ENCODE data around the gene OR6C6.

DNA sequence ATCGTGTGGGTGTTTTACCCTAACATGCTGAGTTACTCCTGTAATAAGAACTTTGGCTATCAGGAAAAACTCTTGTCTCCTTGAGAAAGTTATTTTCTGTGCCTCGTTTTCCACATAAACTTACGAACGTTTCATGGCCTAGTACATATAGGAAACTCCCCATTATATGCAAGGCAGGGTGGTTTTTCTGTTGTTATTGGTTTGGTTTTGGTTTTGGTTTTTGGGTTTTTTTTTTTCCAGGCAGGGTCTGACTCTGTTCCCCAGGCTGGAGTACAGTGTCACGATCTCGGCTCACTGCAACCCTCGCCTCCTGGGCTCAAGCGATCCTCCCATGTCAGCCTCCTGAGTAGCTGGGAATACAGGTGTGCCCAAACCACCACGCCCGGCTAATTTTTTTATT, 39.6 kb upstream of the OR6C6 start:
- TF ChIP-seq TAF1 (IDR thresholded peaks at IDR 0.05; ENCODE audit: borderline replicate concordance, low read depth, low read length) (no peak), MTA3 (IDR thresholded peaks at IDR 0.05; ENCODE audit: borderline replicate concordance, low read length) (no peak), ATF7 (IDR thresholded peaks at IDR 0.05; ENCODE audit: low read depth) (no peak), POLR2AphosphoS5 (IDR thresholded peaks at IDR 0.05; ENCODE audit: low read length) (no peak), JUND (IDR thresholded peaks at IDR 0.05; ENCODE audit: low read depth, low read length) (no peak), NFYA (IDR thresholded peaks at IDR 0.05; ENCODE audit: borderline replicate concordance, low read depth, low read length) (no peak), FOXK2 (IDR thresholded peaks at IDR 0.05) (no peak), RCOR1 (conservative IDR thresholded peaks at IDR 0.05; ENCODE audit: low read depth, low read length) (no peak), EZH2 (IDR thresholded peaks at IDR 0.05; ENCODE audit: borderline replicate concordance, control insufficient read depth, low read depth, low read length) (no peak)
- TF ChIP-seq, protein P1, sequence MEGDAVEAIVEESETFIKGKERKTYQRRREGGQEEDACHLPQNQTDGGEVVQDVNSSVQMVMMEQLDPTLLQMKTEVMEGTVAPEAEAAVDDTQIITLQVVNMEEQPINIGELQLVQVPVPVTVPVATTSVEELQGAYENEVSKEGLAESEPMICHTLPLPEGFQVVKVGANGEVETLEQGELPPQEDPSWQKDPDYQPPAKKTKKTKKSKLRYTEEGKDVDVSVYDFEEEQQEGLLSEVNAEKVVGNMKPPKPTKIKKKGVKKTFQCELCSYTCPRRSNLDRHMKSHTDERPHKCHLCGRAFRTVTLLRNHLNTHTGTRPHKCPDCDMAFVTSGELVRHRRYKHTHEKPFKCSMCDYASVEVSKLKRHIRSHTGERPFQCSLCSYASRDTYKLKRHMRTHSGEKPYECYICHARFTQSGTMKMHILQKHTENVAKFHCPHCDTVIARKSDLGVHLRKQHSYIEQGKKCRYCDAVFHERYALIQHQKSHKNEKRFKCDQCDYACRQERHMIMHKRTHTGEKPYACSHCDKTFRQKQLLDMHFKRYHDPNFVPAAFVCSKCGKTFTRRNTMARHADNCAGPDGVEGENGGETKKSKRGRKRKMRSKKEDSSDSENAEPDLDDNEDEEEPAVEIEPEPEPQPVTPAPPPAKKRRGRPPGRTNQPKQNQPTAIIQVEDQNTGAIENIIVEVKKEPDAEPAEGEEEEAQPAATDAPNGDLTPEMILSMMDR (IDR thresholded peaks at IDR 0.05 in 2 of 3, conservative IDR thresholded peaks at IDR 0.05 in 1 of 3; ENCODE audit: control insufficient read depth in 2 of 3, extremely low read depth in 1 of 3, insufficient read depth in 1 of 3, low read depth in 3 of 3, low read length in 3 of 3) = no peak
- TF ChIP-seq, protein P2, sequence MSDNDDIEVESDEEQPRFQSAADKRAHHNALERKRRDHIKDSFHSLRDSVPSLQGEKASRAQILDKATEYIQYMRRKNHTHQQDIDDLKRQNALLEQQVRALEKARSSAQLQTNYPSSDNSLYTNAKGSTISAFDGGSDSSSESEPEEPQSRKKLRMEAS (IDR thresholded peaks at IDR 0.05; ENCODE audit: low read depth, low read length) = no peak
- TF ChIP-seq, protein P3, sequence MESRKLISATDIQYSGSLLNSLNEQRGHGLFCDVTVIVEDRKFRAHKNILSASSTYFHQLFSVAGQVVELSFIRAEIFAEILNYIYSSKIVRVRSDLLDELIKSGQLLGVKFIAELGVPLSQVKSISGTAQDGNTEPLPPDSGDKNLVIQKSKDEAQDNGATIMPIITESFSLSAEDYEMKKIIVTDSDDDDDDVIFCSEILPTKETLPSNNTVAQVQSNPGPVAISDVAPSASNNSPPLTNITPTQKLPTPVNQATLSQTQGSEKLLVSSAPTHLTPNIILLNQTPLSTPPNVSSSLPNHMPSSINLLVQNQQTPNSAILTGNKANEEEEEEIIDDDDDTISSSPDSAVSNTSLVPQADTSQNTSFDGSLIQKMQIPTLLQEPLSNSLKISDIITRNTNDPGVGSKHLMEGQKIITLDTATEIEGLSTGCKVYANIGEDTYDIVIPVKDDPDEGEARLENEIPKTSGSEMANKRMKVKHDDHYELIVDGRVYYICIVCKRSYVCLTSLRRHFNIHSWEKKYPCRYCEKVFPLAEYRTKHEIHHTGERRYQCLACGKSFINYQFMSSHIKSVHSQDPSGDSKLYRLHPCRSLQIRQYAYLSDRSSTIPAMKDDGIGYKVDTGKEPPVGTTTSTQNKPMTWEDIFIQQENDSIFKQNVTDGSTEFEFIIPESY (IDR thresholded peaks at IDR 0.05) = no peak
- TF ChIP-seq, protein P4, sequence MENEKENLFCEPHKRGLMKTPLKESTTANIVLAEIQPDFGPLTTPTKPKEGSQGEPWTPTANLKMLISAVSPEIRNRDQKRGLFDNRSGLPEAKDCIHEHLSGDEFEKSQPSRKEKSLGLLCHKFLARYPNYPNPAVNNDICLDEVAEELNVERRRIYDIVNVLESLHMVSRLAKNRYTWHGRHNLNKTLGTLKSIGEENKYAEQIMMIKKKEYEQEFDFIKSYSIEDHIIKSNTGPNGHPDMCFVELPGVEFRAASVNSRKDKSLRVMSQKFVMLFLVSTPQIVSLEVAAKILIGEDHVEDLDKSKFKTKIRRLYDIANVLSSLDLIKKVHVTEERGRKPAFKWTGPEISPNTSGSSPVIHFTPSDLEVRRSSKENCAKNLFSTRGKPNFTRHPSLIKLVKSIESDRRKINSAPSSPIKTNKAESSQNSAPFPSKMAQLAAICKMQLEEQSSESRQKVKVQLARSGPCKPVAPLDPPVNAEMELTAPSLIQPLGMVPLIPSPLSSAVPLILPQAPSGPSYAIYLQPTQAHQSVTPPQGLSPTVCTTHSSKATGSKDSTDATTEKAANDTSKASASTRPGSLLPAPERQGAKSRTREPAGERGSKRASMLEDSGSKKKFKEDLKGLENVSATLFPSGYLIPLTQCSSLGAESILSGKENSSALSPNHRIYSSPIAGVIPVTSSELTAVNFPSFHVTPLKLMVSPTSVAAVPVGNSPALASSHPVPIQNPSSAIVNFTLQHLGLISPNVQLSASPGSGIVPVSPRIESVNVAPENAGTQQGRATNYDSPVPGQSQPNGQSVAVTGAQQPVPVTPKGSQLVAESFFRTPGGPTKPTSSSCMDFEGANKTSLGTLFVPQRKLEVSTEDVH (IDR thresholded peaks at IDR 0.05; ENCODE audit: low read depth, partially characterized antibody) = no peak
- TF ChIP-seq, protein P5, sequence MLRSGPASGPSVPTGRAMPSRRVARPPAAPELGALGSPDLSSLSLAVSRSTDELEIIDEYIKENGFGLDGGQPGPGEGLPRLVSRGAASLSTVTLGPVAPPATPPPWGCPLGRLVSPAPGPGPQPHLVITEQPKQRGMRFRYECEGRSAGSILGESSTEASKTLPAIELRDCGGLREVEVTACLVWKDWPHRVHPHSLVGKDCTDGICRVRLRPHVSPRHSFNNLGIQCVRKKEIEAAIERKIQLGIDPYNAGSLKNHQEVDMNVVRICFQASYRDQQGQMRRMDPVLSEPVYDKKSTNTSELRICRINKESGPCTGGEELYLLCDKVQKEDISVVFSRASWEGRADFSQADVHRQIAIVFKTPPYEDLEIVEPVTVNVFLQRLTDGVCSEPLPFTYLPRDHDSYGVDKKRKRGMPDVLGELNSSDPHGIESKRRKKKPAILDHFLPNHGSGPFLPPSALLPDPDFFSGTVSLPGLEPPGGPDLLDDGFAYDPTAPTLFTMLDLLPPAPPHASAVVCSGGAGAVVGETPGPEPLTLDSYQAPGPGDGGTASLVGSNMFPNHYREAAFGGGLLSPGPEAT (IDR thresholded peaks at IDR 0.05; ENCODE audit: low read depth) = no peak

Data from GM12878 (cell line).